Natural killer cell treated with Interleukin-12 subunit alpha and Interleukin-12 subunit beta and Interleukin-15 and Interleukin-18, amount 100 ng/mL, for 72 hours (primary cell): ENCODE results near the gene TPT1. TPM values are rescaled to one million over a fixed set of nuclear protein-coding genes. Genes with fewer than 3 reads are reported as not detected.

Experiments
- ATAC-seq, 2 donors: fragments of 150-1000 bp; cut with Tn5 transposase in 1 of 2; sonication (Bioruptor Pico), chemical (Tn5 transposase) in 1 of 2; 2 replicates each; pipeline ENCODE4 v1.10.0; 2021
- DNase-seq: peaks from one replicate; pipeline ENCODE4 v3.0.0; 2022; ENCODE audit warnings: low spot score
- H3K27ac Mint-ChIP-seq, 2 donors: 1 replicate in 1 of 2; 2 replicates in 1 of 2; pipeline ENCODE4 v1.8.0; 2022; ENCODE audit warnings: mixed read lengths in 2 of 2, mild to moderate bottlenecking in 1 of 2, moderate library complexity in 1 of 2
- H3K27me3 Mint-ChIP-seq, 2 donors: 1 replicate in 1 of 2; 2 replicates in 1 of 2; pipeline ENCODE4 v1.8.0; 2022; ENCODE audit warnings: mixed read lengths in 2 of 2
- H3K36me3 Mint-ChIP-seq: one replicate; pipeline ENCODE4 v1.8.0; 2022; ENCODE audit warnings: mixed read lengths
- H3K4me1 Mint-ChIP-seq, 2 donors: 1 replicate in 1 of 2; 2 replicates in 1 of 2; pipeline ENCODE4 v1.8.0; 2022; ENCODE audit warnings: low read depth in 2 of 2, mixed read lengths in 2 of 2, mild to moderate bottlenecking in 1 of 2
- H3K4me3 Mint-ChIP-seq: one replicate; pipeline ENCODE4 v1.8.0; 2022; ENCODE audit warnings: mixed read lengths
- H3K9me3 Mint-ChIP-seq: 2 replicates; pipeline ENCODE4 v1.8.0; 2022; ENCODE audit warnings: mixed read lengths
- total RNA-seq, 2 donors: library from RNA; stranded (reverse); gene quantifications; one replicate each; pipeline ENCODE4 v1.2.3, GENCODE V29; 2022

Gene TPT1
- total RNA-seq, 2 donors from 2014 or later: 1,832 to 3,365 TPM

- DNase-seq: no peak
- Mint-ChIP-seq H3K27me3 (peaks cover 0 to 2% of the 10 kb centered on the region in 2 donors), H3K27ac (no peak overlapping the region), H3K36me3 (no peaks in the 10 kb centered on the region), H3K4me3 (no peak overlapping the region), H3K9me3 (no peaks in the 10 kb centered on the region), H3K4me1 (peaks cover 28 to 30% of the 10 kb centered on the region in 2 donors)
- ATAC-seq: peak in 1 of 2 donors; percentile 41
Observed at GRCh38 chr13:45297456-45298205, 43.4 kb downstream of the TPT1 start.

GRCh38 chr13:45296259-45296658 is 44.7 kb downstream of the TPT1 start:
- H3K9me3 Mint-ChIP-seq: no peaks in the 10 kb centered on the region
- DNase-seq (no peak), ATAC-seq (no peak)
- peaks cover 28 to 30% of the 10 kb centered on the region in 2 donors for H3K4me1 Mint-ChIP-seq
- H3K27ac Mint-ChIP-seq: peak overlapping the region in 1 of 2 donors; percentile 45
- H3K4me3 Mint-ChIP-seq: no peak overlapping the region
- no peaks in the 10 kb centered on the region for H3K27me3 Mint-ChIP-seq
- no peaks in the 10 kb centered on the region for H3K36me3 Mint-ChIP-seq

GRCh38 chr13:45295536-45295935 is 45.4 kb downstream of the TPT1 start:
- Mint-ChIP-seq H3K27me3 (no peaks in the 10 kb centered on the region), H3K36me3 (no peaks in the 10 kb centered on the region), H3K4me3 (no peak overlapping the region), H3K27ac (no peak overlapping the region), H3K4me1 (peaks cover 28 to 29% of the 10 kb centered on the region in 2 donors), H3K9me3 (no peaks in the 10 kb centered on the region)
- no peak for DNase-seq
- ATAC-seq: no peak

GRCh38 chr13:45292176-45292575 is 48.8 kb downstream of the TPT1 start:
- DNase-seq (no peak), ATAC-seq (no peak)
- no peaks in the 10 kb centered on the region for H3K27me3 Mint-ChIP-seq
- peaks cover 5% of the 10 kb centered on the region for H3K36me3 Mint-ChIP-seq
- H3K4me3 Mint-ChIP-seq: no peak overlapping the region
- H3K27ac Mint-ChIP-seq: no peak overlapping the region
- peaks cover 9 to 11% of the 10 kb centered on the region in 2 donors for H3K4me1 Mint-ChIP-seq
- no peaks in the 10 kb centered on the region for H3K9me3 Mint-ChIP-seq

GRCh38 chr13:45289936-45290563 is 50.9 kb downstream of the TPT1 start:
- H3K27ac Mint-ChIP-seq: no peak overlapping the region
- DNase-seq: no peak
- no peaks in the 10 kb centered on the region for H3K9me3 Mint-ChIP-seq
- no peaks in the 10 kb centered on the region for H3K4me1 Mint-ChIP-seq
- ATAC-seq: no peak
- no peak overlapping the region for H3K4me3 Mint-ChIP-seq
- H3K27me3 Mint-ChIP-seq: no peaks in the 10 kb centered on the region
- H3K36me3 Mint-ChIP-seq: peaks cover 5% of the 10 kb centered on the region

Other genes with a start within 250 kb of the TPT1 start
- 10 to 100 TPM; 20.7 to 32.1 TPM for gene GTF2F2, start 220.7 kb downstream of the TPT1 start, total RNA-seq
- gene KCTD4, start 140.1 kb downstream of the TPT1 start, total RNA-seq: not detected
- 10 to 100 TPM; 28.3 to 38.8 TPM for gene SLC25A30, start 77.2 kb upstream of the TPT1 start, total RNA-seq
- 10 to 100 TPM; 41.0 to 50.9 TPM for gene COG3, start 123.8 kb upstream of the TPT1 start, total RNA-seq